D721Med (cell line): ENCODE results near the gene SLC35F4.

Experiments used
- DNase-seq: peaks from one replicate; pipeline ENCODE4 v3.0.0; 2011; ENCODE audit warnings: low spot score; ENCODE audit not compliant: insufficient read length
- FAIRE-seq: peaks from 2 replicates; lab custom pipeline; 2011; peaks lifted over from hg19 to GRCh38; lab: Jason Lieb, UNC
- TF ChIP-seq, protein P1 (sequence below): IDR thresholded peaks from 2 replicates; pipeline ENCODE4 v1.5.1; 2012; ENCODE audit warnings: mild to moderate bottlenecking, control low read depth; ENCODE audit not compliant: insufficient read depth; ENCODE audit errors: missing control alignments

SLC35F4 gene

DNA sequence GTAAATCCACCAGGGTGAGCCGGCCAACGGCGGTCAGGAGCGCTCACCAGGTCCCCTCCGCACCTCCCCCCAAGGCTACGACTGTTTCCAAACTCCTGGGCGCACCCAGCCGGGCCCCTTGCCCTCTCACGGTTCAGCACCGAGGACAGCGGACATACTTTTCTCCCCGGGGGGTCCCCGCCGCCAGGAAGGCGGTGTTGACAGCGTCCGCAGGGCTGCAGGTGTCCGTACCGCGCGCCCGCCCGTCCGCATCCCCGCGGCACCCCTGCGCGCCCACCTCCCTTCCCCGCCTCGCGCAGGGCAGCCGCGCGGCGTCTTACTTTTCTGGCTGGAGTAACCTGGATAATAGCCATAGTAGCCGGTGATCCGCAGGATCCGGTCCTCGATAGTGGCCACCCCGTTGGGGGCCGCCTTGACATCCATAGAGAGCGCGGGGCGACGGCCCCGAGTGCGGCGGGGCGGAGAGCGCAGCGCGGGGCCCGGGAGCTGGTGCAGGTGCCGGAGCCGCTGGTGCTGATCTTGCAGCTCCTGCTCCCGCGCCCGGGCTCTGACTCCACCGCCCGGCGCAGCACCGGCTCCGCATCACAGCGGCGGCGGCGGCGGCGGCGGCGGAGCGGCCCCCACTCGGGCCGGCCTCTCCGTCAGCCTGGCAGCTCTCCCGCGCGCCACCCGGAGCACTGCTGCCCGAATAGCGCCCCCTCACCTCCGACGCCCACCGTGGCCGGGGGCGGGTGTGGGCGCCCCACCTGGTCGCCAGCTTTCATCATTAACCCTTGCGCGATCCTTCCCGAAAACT, at the start of gene SLC35F4:
Gene SLC35F4, minus strand, starts transcription at position 690 of the 796 bp plus-strand sequence.
- TF ChIP-seq, protein P1, sequence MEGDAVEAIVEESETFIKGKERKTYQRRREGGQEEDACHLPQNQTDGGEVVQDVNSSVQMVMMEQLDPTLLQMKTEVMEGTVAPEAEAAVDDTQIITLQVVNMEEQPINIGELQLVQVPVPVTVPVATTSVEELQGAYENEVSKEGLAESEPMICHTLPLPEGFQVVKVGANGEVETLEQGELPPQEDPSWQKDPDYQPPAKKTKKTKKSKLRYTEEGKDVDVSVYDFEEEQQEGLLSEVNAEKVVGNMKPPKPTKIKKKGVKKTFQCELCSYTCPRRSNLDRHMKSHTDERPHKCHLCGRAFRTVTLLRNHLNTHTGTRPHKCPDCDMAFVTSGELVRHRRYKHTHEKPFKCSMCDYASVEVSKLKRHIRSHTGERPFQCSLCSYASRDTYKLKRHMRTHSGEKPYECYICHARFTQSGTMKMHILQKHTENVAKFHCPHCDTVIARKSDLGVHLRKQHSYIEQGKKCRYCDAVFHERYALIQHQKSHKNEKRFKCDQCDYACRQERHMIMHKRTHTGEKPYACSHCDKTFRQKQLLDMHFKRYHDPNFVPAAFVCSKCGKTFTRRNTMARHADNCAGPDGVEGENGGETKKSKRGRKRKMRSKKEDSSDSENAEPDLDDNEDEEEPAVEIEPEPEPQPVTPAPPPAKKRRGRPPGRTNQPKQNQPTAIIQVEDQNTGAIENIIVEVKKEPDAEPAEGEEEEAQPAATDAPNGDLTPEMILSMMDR = no peak
- no peak for FAIRE-seq
- DNase-seq = no peak

DNA sequence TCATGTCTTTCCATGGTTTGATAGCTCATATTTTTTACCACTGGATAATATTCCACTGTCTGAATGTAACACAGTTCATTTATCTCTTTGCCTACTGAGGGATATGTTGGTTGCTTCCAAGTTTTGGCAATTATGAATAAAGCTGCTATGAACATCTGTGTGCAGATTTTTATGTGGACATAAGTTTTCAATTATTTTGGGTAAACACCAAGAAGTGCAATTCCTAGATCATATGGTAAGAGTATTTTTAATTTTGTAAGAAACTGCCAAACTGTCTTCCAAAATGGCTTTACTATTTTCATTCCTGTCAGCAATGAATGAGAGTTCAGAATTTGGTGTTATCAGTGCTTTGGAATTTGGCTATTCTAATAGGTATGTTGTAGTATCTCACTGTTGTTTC, 43.7 kb upstream of the SLC35F4 start:
- TF ChIP-seq, protein P1 = no peak
- no peak for FAIRE-seq
- no peak for DNase-seq

DNA sequence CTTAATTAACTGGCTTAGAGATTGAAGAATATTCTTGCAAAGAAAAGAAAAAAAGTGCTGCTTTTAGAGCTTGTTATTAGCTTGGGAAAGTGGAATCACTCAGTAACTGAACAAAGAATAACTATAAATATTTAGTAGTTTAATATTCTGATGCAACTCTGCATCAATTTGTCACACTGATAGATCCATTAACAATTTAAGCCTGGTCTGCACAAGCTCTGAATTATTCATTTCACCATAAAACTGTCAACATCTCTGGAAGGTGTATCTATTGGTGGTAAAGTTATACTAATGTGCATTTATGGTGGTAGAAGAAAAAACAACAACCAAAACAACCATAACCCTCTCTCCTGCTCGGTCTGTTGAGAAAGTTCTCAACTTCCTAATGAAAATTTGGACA, 38.1 kb upstream of the SLC35F4 start:
- TF ChIP-seq, protein P1 = no peak
- FAIRE-seq (no peak), DNase-seq (no peak)

DNA sequence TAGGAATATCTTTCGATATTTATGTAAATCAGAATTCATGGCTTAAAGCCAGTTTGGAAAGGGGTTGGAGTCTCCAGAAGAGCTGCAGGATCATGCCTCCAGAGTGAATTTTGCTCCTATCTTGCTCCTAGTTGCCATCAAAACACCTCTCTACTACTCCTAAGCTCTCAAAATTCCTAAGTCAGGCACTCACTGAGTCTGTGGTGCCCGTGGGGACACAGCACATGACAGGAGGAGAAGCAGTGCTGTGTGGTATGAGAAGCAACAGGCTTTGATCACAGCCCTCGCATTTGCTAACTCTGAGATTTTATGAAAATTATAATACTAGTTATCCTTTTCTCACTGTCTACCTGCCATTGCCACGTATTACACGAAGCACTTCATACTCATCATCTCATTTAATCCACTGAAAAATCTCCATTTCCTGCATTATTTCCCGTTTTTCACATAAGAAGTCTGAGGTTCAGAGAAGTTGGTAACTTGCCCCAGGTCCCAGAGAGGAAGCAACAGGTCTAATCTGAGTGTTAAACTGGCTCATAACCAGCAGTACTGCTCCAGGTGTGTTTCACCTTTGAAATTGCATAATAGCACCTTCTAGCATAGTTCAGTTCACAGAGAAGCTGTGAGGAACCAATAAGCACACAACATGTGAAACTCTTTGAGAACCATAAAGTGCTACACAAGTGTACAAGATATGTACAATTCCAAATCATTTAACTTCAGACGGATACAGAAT, 33.1 kb upstream of the SLC35F4 start:
- FAIRE-seq (no peak), DNase-seq (no peak)
- TF ChIP-seq, protein P1 = no peak

DNA sequence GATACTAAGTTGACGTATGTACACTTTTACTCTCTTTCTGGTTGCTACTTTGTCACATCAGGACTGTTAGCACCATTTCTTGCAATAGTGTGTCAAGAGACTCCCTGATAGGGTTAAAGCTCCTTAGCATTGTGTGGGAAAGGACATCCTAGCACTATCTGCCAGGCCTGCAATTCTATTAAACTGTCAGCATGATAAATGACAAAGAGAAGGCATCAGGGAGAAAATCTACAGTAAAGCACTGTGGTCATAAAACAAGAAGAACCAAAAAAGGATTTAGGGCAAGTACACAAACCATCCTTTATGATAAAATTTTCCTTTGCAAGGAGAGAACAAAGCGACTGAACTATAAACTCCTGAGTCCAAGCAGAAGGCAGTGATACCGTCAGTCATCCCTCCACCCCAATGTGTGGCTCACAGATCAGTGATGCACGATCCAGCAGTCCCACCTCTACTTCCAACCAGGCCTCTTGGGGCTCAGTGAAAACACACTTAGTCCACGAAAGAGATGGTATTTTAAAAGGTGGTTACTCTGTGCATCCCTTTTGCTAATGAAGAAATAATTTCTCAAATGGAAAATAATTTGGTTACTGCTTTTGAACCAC, 31.4 kb upstream of the SLC35F4 start:
- TF ChIP-seq, protein P1 = no peak
- no peak for FAIRE-seq
- DNase-seq = no peak

DNA sequence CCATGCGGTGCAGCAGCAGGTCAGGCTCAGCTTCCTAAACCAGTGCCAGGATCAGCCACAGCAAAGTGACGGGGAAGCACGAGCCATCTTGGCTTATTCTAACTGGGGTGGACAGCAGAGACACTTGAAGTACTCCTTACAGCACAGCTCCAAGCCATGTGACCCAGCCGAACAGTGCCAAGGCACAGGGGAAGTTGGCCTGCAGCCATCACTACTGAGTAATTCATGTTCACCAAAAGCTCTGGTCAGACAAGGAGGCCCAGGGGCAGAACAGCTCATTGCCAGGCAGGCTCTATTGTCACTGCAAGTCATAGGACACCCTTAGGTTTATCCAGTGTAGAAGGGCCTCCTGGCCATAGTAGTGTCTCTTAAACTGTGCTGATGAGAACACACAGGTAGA, 23.4 kb upstream of the SLC35F4 start:
- FAIRE-seq (no peak), DNase-seq (no peak)
- TF ChIP-seq, protein P1 = no peak
